ENCODE results near the gene RAB11A. TPM values are rescaled to one million over a fixed set of nuclear protein-coding genes. Genes with fewer than 3 reads are reported as not detected.

The RAB11A gene
- total and polyA plus RNA-seq, 9 of the 15 experiments (the other 6 are each of a cell fraction or from before 2014, with no cell fraction given): 129 to 369 (median 245) TPM

DNA sequence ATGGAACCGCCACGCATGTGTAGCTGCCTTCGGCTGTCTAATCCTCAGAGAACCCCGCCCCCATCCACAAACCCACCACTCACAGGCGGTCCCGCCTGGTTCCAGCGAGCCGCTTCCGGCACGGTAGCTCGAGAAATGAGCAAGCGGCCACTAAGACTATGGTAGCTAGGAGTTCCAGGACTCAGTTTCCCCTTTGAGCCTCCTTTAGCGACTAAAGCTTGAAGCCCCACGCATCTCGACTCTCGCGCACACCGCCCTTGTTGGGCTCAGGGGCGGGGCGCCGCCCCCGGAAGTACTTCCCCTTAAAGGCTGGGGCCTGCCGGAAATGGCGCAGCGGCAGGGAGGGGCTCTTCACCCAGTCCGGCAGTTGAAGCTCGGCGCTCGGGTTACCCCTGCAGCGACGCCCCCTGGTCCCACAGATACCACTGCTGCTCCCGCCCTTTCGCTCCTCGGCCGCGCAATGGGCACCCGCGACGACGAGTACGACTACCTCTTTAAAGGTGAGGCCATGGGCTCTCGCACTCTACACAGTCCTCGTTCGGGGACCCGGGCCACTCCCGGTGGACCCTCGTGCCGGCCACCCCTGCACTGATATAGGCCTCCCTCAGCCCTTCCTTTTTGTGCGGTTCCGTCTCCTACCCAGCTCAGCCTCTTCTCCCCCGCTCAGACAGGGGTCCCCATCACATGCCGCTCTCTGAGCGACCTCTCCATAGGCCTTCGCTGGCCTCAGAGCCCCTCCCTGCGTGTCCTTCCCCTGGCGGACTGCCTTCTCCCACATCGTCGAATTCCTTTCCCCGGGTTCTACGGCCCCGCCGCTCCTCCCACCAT, at the start of gene RAB11A (continued):
- TF ChIP-seq, protein P1, sequence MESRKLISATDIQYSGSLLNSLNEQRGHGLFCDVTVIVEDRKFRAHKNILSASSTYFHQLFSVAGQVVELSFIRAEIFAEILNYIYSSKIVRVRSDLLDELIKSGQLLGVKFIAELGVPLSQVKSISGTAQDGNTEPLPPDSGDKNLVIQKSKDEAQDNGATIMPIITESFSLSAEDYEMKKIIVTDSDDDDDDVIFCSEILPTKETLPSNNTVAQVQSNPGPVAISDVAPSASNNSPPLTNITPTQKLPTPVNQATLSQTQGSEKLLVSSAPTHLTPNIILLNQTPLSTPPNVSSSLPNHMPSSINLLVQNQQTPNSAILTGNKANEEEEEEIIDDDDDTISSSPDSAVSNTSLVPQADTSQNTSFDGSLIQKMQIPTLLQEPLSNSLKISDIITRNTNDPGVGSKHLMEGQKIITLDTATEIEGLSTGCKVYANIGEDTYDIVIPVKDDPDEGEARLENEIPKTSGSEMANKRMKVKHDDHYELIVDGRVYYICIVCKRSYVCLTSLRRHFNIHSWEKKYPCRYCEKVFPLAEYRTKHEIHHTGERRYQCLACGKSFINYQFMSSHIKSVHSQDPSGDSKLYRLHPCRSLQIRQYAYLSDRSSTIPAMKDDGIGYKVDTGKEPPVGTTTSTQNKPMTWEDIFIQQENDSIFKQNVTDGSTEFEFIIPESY (CRISPR knock-in tag; IDR thresholded peaks at IDR 0.05): 0 out of 2 replicates have a peak, but pooled peaks have one; percentile 24
- TF ChIP-seq YBX1 (IDR thresholded peaks at IDR 0.05): no peak
- peak; percentile 81 for TF ChIP-seq HNRNPLL (IDR thresholded peaks at IDR 0.05; ENCODE audit: low read depth, low read length, poor library complexity, severe bottlenecking)
- TF ChIP-seq MIER1 (IDR thresholded peaks at IDR 0.05; ENCODE audit: low read depth): no peak
- TF ChIP-seq, protein P2, sequence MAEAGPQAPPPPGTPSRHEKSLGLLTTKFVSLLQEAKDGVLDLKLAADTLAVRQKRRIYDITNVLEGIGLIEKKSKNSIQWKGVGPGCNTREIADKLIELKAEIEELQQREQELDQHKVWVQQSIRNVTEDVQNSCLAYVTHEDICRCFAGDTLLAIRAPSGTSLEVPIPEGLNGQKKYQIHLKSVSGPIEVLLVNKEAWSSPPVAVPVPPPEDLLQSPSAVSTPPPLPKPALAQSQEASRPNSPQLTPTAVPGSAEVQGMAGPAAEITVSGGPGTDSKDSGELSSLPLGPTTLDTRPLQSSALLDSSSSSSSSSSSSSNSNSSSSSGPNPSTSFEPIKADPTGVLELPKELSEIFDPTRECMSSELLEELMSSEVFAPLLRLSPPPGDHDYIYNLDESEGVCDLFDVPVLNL (CRISPR knock-in tag; IDR thresholded peaks at IDR 0.05; ENCODE audit: low read depth): 0 out of 2 replicates have a peak, but pooled peaks have one; percentile 26
- peak; percentile 81 for TF ChIP-seq MBD2 (IDR thresholded peaks at IDR 0.05; ENCODE audit: borderline replicate concordance, low read depth)
- TF ChIP-seq, protein P3, sequence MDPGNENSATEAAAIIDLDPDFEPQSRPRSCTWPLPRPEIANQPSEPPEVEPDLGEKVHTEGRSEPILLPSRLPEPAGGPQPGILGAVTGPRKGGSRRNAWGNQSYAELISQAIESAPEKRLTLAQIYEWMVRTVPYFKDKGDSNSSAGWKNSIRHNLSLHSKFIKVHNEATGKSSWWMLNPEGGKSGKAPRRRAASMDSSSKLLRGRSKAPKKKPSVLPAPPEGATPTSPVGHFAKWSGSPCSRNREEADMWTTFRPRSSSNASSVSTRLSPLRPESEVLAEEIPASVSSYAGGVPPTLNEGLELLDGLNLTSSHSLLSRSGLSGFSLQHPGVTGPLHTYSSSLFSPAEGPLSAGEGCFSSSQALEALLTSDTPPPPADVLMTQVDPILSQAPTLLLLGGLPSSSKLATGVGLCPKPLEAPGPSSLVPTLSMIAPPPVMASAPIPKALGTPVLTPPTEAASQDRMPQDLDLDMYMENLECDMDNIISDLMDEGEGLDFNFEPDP (CRISPR knock-in tag; IDR thresholded peaks at IDR 0.05): no peak
- peak; percentile 84 to 87 for TF ChIP-seq NRF1 (conservative IDR thresholded peaks at IDR 0.05 in 1 of 2, IDR thresholded peaks at IDR 0.05 in 1 of 2)
- TF ChIP-seq ETV6 (IDR thresholded peaks at IDR 0.05; ENCODE audit: borderline replicate concordance in 1 of 2, low read depth in 2 of 2, low read length in 1 of 2): peak in 1 of 2 experiments; percentile 77; a peak in 2 of 4 replicates
- peak; percentile 30; the same call in 1 of the 2 replicates for TF ChIP-seq ETV6 (CRISPR knock-in tag; IDR thresholded peaks at IDR 0.05; ENCODE audit: borderline replicate concordance)
- no peak for TF ChIP-seq TAF15 (IDR thresholded peaks at IDR 0.05; ENCODE audit: low read depth, low read length)
- TF ChIP-seq IFI16 (CRISPR knock-in tag; IDR thresholded peaks at IDR 0.05): no peak
- no peak for TF ChIP-seq LARP7 (IDR thresholded peaks at IDR 0.05)
- TF ChIP-seq POLR2H (tag; IDR thresholded peaks at IDR 0.05; ENCODE audit: low read depth): no peak; the same call in 1 of the 2 replicates
- no peak for TF ChIP-seq ZNF551 (CRISPR knock-in tag; IDR thresholded peaks at IDR 0.05)
- TF ChIP-seq CBX5 (IDR thresholded peaks at IDR 0.05; ENCODE audit: borderline replicate concordance, low read depth): 0 out of 2 replicates have a peak, but pooled peaks have one; percentile 51
- no peak for TF ChIP-seq CBFA2T2 (conservative IDR thresholded peaks at IDR 0.05)
- no peak for TF ChIP-seq ZNF133 (CRISPR knock-in tag; IDR thresholded peaks at IDR 0.05)
- TF ChIP-seq BRF1 (IDR thresholded peaks at IDR 0.05; ENCODE audit: borderline replicate concordance, extremely low read depth, insufficient read length): peak; percentile 92
- TF ChIP-seq, protein P4, sequence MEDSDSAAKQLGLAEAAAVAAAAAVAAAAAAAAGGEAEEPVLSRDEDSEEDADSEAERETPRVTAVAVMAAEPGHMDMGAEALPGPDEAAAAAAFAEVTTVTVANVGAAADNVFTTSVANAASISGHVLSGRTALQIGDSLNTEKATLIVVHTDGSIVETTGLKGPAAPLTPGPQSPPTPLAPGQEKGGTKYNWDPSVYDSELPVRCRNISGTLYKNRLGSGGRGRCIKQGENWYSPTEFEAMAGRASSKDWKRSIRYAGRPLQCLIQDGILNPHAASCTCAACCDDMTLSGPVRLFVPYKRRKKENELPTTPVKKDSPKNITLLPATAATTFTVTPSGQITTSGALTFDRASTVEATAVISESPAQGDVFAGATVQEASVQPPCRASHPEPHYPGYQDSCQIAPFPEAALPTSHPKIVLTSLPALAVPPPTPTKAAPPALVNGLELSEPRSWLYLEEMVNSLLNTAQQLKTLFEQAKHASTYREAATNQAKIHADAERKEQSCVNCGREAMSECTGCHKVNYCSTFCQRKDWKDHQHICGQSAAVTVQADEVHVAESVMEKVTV (CRISPR knock-in tag; IDR thresholded peaks at IDR 0.05): no peak

Data from K562 (cell line).